NCI-H446 treated with DMSO at 0.1 percent for 48 hours (cell line): ENCODE data around the gene PRDX4.
"Not testable (repeated sequence)": the region's sequence is repeated elsewhere in the genome, so short reads cannot be mapped to it uniquely, and the experiment has no call there.

Experiments used
- DNase-seq: peaks from one replicate; lab custom pipeline; 2025; lab: John Stamatoyannopoulos, UW

PRDX4 gene

DNA sequence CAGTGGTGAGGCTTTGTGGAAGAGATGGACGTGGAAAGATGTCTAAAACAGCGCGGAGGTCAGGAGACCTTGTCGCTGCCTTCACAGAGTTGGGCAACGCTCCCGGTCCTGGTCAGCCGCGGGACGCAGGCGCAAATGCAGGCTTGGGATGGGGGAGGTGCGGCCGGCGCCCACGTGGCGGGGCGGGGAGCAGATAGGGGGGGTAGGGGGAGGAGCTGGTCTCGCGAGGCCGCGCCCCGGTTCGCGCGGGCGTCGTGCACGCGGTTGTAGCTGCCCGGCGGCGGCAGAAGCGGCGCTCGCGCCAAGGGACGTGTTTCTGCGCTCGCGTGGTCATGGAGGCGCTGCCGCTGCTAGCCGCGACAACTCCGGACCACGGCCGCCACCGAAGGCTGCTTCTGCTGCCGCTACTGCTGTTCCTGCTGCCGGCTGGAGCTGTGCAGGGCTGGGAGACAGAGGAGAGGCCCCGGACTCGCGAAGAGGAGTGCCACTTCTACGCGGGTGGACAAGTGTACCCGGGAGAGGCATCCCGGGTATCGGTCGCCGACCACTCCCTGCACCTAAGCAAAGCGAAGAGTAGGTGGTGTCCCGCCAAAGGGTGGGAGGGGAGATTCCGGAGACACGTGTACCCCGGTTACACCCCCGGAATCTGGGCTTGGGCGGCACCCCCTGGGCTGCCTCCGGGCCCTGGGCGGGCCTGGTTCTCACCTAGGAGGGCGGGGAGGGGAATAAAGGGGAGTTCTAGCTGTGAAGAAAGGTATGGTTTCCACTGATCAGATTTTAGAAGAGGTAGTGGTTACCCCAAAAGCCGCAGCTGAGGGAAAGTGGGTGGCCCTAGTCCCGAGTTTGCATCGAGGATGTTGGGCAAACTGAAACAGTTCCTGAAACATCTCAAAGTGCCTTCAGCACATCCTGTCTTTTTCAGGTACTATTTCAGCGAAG lies at the start of gene PRDX4:
Gene PRDX4, plus strand, starts transcription at position 255 of the 939 bp plus-strand sequence. Its CDS starts 78 bp downstream, at position 333.
- peak; percentile 73 for DNase-seq

DNA sequence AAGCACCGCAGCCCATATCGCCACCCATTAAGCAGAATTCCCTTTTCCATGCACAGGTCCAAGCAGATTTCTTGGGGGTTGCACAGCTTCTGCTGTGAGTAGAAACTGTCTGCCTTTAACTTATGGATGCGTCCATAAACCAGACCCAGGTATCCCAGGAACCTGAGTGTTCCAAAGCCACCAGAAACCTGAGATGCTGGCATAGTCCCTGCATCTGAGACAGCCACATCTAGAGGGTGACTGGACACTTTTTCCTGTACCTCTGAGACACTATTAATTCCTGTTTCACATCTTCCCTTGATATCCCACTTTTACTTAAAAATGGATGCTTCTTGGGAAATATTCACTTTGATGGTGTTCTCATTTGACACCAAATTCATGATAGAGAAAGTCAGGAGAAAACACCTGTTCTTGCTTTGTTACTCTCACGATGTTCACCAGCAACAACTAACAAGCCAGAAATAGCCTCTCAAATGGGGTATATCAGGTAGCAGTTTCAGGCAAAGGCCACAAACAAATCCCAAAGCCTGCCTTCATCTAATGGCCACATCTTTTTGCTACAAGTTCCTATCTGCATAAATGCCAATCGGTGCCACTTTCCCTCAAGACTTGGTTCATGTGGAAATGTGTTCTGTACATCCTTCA lies 45.5 kb upstream of the PRDX4 start:
- no peak for DNase-seq

DNA sequence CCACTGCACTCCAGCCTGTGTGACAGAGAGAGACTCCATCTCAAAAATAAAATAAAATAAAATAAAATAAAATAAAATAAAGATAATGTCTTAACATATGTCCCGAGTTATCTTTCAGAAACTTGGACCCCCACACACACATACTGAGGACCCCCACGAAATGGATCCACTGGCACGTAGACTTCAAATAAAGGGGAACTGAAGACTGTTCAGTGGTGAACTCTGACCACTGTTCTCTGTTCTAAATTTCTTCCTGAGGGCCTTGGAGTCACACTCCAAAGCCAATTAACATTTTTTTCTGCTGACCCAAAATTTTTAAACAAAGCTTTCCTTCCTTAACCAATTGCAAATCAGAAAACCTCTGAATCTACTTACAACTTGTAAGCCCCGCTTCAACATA lies 43.5 kb upstream of the PRDX4 start:
- no peak for DNase-seq

DNA sequence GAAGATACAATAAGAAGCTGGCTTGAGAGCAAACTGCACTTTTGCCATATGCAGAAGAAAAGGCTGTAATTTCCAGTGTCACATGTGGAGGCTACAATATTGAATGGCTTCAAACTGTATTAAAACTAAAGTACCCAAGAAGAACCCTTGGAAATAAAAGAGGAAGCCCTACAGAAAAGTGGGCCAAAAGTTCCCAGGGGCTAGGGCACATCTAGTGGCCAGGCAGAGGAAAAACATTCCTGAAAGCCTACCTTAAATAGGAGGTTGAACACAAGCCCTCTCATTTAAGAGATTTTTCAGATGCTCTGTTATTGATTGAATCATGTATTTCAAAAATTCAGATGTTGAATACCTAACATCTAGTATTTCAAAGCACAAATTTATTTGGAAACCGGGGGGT lies 40.6 kb upstream of the PRDX4 start:
- DNase-seq: no peak

DNA sequence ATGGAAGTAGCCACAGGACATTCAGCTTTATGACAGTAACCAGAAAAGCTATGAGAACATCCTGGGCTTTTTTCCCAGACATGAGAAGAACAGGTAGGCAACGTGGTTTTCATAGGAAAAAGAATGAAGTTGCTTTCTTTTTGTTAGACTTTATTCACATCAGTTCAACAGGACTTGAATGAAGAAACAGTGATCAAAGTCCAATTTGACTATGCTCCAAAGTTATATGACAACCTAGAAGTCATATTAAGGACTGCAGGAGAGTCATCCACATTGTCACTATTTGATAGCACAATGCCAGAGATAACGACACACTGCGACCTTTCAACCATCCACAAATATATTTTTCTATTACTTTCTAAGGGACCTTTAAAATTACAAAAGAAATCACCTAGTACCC lies 39.2 kb upstream of the PRDX4 start:
- no peak for DNase-seq

DNA sequence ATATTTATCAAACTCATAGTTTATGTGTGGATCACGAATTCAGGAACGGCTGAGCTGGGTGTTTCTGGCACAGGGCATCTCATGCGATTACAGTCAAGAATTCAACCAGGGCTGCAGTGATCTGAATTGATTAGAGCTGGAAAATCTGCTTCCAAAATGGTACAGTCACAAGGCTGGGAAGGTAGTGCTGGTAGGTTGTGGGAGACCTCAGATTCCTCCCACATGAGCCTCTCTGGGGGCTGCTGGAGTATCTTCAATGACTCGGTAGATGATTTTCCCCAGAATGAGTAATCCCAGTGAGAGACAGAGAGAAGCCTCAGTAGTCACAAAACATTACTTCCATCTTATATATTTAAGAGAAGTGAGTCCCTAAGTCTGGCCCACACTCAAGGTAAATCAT lies 36.2 kb upstream of the PRDX4 start:
- DNase-seq: no peak

DNA sequence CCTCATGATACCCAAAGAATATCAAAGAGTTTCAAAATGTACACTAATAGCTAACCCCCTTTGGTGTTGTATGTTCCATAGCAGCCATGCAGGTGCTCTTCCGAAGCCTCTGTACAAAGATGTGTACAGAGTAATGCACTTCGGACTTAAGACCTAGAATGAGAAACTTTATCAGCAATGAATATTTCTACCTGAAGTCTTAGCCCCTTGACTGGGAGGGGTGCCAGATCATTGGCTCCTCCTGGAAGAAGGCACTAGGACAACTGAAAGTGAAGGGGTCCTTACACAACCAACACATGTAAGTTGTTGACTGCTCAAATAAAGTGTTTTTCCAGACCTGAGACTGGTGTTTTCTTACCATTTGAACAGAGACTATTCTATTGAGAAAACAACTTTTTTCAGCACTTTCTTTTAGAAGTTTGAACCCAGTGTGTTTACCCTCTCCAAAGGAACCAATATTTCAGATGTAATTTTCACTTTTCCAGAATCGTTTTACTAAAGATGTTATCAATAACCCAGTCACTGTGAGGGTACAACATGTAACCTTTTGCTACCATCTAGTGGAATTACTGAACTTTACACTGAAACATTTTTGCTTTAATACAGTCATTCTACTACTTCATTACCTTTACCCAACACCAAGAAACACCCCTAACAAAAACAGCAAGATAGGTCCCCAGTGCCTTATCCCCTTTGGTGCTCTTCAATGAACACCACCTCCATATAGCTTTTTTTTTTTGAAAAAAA lies 33.3 kb upstream of the PRDX4 start:
- DNase-seq: no peak

DNA sequence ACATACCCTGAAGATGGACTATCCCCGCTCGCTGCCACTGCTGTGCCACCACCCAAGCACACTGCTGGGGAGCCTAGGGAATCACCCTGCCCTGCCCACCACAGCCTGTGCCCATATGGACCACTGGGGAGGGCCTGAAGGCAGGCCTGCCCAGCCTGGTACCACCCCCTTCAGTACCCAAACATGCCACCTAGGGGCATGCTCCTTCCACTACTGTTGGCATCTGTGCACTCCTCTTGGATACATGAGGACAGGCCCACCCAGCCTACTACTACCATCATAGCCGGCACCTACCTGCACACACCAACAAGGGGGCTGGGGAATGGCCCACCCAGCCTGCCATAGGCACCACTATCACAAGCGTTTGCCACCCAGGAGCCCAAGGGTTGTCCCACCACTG lies 30.1 kb upstream of the PRDX4 start:
- DNase-seq: no peak

DNA sequence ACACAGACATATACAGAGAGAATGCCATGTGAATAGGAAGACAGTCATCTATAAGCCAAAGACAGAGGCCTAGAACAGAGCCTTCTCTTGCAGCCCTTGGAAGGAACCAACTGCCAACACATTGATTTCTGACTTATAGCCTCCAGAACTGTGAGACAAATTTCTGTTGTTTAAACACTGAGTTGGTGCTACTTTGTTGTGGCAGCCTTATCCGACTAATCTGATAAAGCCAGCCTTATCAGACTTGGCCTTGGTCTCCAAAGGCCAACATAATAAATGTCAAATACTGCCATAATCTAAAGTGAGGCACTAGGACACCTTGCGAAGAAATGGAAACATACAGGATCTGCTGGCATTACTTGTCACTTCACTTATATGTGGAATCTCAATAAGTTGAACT lies 24.3 kb upstream of the PRDX4 start:
- DNase-seq: no peak

DNA sequence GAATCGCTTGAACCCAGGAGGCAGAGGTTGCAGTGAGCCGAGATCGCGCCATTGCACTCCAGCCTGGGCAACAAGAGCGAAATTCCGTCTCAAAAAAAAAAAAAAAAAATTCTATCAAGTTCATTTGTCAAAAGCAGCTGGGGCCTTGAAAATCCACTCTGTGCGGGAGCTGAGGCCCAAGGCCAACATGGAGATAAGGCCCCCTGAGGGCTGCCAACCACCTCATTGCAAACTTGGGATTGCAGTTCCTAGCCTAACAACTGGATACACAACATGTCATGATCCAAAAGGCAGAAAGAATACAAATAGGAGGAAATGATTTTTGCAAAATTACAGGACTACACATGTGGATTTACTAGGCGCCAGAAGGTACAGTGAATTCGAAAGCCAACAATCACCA lies 22.5 kb upstream of the PRDX4 start:
- DNase-seq: no peak

DNA sequence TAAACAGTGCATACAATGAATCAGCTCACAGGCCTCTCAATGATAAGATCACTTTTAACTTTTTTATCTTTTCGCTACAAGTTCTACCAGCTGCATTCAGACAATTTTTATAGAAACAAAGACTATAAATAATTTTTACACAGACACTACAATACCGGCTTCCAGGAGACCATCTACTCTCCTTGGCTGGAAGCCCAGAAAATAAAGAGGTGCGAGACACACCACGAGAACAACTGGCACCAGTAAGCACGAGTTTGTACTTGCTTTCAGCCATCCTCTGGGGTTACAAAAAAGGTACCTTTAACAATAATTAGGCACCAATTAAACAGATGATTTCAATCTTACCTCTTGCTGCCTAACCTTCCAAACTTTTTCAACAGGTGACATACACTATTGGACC lies 11.2 kb upstream of the PRDX4 start:
- DNase-seq: peak; percentile 6

DNA sequence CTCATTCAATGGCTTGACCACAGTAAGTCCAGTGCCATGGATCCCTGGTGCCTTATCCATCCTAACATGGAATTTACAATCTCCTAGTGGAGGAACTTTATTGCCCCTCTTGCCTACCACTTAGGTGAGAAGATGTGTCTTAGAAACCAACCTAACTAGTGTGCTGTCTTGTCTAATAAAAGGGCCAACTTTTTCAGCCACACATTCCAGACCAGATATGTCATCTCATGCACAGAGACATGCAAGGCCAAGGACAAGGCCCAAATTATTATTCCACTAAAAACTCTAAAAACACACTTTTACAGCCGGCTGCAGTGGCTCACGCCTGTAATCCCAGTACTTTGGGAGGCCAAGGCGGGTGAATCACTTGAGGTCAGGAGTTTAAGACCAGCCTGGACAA lies 10.6 kb upstream of the PRDX4 start:
- DNase-seq: no peak

DNA sequence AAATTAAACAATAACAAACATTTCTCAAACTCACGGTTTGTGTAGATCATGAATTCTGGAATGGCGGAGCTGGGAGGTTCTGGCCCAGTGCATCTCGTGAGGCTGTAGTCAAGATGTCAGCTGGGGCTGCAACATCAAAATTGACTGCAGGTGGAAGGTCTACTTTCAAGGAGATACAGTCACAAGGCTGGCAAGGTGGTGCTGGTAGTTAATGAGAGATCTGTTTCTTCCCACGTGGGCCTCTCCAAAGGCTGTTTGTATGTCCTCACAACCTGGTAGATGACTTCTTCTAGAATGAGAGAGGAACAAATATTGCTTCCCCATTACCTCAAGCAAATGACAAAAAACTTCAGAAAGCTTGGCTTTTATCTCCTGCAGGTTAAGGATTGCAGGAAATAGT lies 8.0 kb upstream of the PRDX4 start:
- no peak for DNase-seq

DNA sequence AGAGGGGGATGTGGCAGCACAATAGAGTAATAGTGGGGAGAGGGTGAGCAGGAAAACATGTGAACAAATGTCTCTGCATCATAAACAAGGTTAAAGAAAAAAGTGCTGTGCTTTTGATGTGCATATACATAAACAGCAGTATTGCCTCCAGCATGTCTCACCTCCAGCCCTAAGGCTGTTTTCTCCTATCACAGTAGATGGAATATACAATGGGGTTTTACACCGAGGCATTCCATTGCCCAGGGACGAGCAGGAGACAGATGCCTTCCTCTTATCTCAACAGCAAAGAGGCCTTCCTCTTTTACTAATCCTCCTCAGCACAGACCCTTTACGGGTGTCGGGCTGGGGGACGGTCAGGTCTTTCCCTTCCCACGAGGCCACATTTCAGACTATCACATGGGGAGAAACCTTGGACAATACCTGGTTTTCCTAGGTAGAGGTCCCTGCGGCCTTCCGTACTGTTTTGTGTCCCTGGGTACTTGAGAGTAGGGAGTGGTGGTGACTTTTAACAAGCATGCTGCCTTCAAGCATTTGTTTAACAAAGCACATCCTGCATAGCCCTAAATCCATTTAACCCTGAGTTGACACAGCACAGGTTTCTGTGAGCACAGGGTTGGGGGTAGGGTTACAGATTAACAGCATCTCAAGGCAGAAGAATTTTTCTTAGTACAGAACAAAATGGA lies 7.1 kb upstream of the PRDX4 start:
- not testable (repeated sequence) for DNase-seq

DNA sequence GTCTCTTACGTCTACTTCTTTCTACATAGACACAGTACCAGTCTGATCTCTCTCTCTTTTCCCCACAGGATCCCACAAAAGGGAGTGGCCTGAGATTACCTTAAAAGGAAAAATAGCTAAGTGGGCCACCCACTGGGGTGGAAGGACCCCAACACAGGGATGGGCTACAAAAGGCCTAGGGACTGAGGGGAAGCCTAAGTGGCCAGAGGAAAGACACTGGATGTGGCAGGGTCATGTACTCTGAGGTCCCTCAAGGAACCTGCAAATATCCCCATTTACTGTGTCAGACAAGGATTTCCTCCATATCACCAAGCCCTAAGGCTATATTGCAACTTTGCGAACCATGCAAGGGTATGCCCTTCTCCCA lies 6.5 kb upstream of the PRDX4 start:
- no peak for DNase-seq

DNA sequence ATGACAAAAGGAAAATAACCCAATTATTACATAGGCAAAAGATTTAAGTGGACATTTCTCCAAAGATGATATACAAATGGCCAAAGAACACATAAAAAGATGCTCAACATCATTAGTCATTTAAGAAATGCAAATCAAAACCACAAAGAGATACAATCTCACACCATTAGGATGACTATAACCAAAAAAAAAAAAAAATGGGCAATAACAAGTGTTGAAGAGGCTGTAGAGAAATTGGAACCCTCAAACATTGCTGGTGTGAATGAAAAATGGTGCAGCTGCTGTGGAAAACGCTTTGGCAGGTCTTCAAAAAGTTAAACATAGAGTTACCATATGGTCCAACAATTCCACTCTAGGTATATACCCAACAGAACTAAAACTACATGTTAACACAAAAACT lies 5.6 kb upstream of the PRDX4 start:
- peak; percentile 28 for DNase-seq

DNA sequence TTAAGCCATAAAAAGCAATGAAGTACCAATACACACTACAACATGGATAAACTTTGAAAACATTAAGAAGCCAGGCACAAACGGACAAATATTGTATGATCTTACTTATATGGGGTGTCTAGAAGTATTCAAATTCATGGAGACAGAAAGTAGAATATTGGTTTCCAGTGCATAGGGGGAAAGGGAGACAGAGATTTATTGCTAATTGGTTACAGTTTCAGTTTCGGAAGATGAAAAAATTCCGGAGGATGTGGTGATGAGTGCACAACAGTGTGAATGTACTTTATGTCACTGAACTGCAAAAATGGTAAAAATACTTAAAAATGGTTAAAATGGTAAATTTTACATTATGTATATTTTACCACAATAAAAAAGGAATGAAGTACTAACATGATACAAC lies 5.1 kb upstream of the PRDX4 start:
- no peak for DNase-seq

DNA sequence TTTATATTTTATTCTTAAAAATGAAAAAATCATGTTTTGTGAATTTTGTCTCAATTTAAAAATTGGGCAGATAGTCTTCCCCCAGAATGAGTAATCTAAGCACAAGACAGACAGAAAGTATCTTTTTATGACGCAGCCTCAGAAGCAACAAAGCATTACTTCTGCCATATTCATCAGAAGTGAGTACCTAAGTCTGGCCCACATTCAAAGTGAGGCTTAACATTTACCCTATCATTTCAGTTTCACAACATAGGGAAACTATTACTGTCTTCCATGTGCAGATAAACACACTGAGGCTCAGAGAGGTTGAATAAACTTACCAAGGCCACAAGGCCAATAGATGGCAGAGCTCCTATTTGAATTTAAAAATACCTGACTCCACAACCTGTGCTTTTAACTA lies 4.4 kb upstream of the PRDX4 start:
- no peak for DNase-seq

DNA sequence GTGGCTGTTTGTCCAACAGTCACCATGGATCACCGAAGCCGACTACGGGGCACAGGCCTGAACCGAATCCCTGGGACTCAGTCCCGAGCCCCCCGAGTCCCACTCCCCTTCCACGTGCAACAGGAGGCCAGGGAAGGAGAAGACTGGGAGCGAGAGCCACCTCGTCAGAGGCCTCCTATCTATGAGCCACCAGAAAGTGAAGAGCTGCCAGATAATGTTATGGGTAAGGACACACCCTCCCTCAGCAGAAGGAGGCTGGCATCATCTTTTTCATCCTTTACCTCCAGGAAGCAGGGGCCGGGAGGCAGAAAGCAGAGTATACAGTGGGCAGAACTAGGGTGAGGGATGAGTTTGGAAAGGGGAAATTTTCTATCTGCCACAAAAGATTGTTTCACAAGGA lies 2.8 kb upstream of the PRDX4 start:
- no peak for DNase-seq

DNA sequence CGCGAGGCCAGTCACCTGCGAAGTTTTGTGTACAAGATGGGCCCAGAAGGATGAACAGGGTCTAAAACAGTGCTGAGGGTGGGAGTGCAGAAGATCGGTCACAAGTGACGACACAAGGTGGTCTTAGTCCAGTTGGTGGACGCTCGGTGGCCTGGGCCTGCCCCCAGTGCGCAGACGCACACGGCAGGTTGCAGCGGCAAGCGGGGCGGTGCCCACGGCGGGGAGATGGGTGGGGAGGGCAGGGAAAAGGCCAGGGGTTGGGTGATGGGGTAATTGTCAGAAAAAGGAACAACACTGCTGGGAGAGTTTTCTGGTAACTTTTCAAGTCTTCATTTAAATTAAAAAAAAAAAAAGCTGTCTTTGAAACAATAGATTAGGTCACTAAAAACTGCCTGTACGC lies 1.0 kb upstream of the PRDX4 start:
- no peak for DNase-seq

DNA sequence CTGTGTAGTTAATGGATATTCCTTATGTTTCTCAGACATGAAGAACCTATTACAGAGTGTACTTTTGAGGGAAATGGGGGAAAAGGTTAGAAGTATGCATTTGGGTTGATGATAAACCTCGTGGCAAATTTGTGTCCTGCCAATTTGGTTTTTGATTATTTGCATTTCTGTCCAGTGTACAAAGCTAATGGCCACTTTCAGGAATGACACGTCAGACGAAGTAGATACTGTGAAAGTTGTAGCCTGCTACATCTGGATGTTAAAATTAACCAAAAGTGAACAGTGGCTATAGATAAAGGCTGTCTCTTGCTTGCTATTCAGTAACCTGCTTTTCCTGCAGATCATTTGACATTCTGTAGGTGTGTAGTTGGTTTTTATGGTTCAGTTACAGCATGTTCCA lies 1.0 kb downstream of the PRDX4 start:
- DNase-seq: no peak

DNA sequence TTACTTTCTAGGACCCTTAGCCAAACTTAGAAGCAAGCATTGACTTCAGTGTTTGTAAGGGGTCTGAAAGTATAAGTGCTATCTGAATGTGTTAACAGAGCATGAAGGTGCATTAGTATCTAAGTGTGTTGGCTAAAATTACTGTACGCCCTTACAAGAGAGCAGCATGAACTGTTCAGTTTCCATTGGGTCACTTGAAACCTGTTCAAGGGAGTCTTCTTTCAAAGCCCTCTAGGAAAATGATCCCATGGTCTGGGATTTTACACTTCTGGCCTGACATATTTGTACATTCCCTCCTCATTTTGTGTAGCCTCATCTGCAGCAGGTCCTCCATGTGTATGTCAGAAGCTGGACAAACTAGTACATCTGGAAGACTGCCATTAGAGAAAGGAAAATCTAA lies 3.2 kb downstream of the PRDX4 start:
- no peak for DNase-seq
